ENCODE measurements around the gene HYAL3. TPM values are rescaled to one million over a fixed set of nuclear protein-coding genes. Genes with fewer than 3 reads are reported as not detected.

The HYAL3 gene
- total and polyA plus RNA-seq, 10 of the 15 experiments (the other 5 are each of a cell fraction or from before 2014, with no cell fraction given), result 0.37 to 4.2 (median 2.8) TPM

GRCh38 chr3:50333744-50334328, 34.6 kb upstream of the HYAL3 start:
- H4K20me1 ChIP-seq (ENCODE audit: control insufficient read depth, insufficient read depth), result no peaks in the 10 kb centered on the region; the same call in 1 of the 2 replicates
- no peaks in the 10 kb centered on the region for H3K27me3 ChIP-seq (replicated peaks in 1 of 2; ENCODE audit: control insufficient read depth in 2 of 2, insufficient read depth in 2 of 2, low read length in 1 of 2)
- RAD21 ChIA-PET (ENCODE audit: unreplicated experiment), result no interaction called here
- CTCF ChIA-PET, result interaction anchor here (0.6 to 10.5 kb wide), 3 partner anchors 11 to 35 kb away, joined by 3 to 72 read pairs (median 5); partner anchors contain the start of genes HYAL2, HYAL3 and NAA80
- intact Hi-C loops (cut with micrococcal nuclease; ENCODE audit: unreplicated experiment), result no loop called here
- in situ Hi-C loops (cut with MboI), result loop anchor here (10.0 kb wide), 1 partner anchor 1061 kb away; the partner anchor contains the start of gene RBM15B
- peaks cover 58% of the 10 kb centered on the region for H3K79me2 ChIP-seq (ENCODE audit: control insufficient read depth, insufficient read depth, low read length)
- H3K9ac ChIP-seq (ENCODE audit: control insufficient read depth, insufficient read depth, low read length), result peak overlapping the region; percentile 15; the same call in 1 of the 2 replicates
- peak overlapping the region; percentile 77 for H3K4me2 ChIP-seq (ENCODE audit: control insufficient read depth, insufficient read depth)
- peak overlapping the region; percentile 28; the same call in 1 of the 2 replicates for H3K4me3 ChIP-seq
- H3K9me3 ChIP-seq (replicated peaks; ENCODE audit: control insufficient read depth, insufficient read depth, low read length), result no peaks in the 10 kb centered on the region
- no peak for DNase-seq (ENCODE audit: low read depth, low spot score)
- POLR2A ChIA-PET, result interaction anchor here (1.0 to 1.7 kb wide), 3 partner anchors 11 to 27 kb away, joined by 3 to 5 read pairs (median 4); partner anchors contain the start of gene HYAL2
- SMC1A ChIA-PET (ENCODE audit: uncharacterized antibody, unreplicated experiment), result interaction anchor here (1.5 kb wide), 1 partner anchor 13 kb away, joined by 3 read pairs; no protein-coding TSS in a partner anchor
- H3K27ac ChIP-seq (ENCODE audit: control insufficient read depth, insufficient read depth), result no peak overlapping the region
- H3K4me1 ChIP-seq (ENCODE audit: control insufficient read depth, insufficient read depth, low read length), result peaks cover 10% of the 10 kb centered on the region; the same call in 1 of the 2 replicates
- no peak for TF ChIP-seq ZNF687 (IDR thresholded peaks at IDR 0.05)
- WGBS (ENCODE audit: insufficient coverage, insufficient replicate concordance, low lambda C conversion rate, missing lambda C conversion rate), result 74% methylated on average over 12 of the region's 12 CpGs
- FAIRE-seq, result no peak
- H2AFZ ChIP-seq (ENCODE audit: control insufficient read depth, low read depth, low read length), result no peak overlapping the region
- BruUV-seq (replicated peaks), result no TSS peak
- ATAC-seq, result no peak
- H3K36me3 ChIP-seq (ENCODE audit: control insufficient read depth in 2 of 2, insufficient read depth in 2 of 2, low read length in 1 of 2), result peaks cover 19 to 27% of the 10 kb centered on the region in 2 experiments

Measured in GM12878 (cell line).